B cell (primary cell): Measurements from ENCODE around the gene ST7L.

Experiments used
- EZH2 ChIP-seq: IDR thresholded peaks from 2 replicates; pipeline ENCODE4 v1.6.1; 2012; ENCODE audit warnings: borderline replicate concordance, low read depth, mild to moderate bottlenecking, moderate library complexity, low read length; ENCODE audit not compliant: insufficient read depth, poor library complexity, severe bottlenecking
- TF ChIP-seq, protein P1 (sequence below): fragments of 200-600 bp; IDR thresholded peaks from one replicate; pipeline ENCODE4 v1.8.0; 2022; ENCODE audit warnings: antibody characterized with exemption, mild to moderate bottlenecking

DNA sequence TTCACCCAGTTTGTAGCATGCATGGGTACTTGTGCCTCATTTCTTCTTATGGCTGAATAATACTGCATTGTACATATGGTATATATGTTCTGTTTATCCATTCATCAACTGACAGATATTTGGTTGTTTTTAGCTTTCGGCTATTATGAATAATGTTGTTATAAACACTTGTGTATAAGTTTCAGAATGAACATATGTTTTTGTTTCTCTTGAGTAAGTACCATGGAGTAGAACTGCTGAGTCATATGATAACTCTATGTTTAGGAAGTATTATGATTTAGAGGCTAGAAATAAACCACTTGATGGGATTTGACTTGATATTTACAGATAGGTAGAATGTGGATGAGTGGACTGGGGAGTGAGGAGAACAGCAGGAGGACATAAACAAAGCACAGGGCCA is 61.6 kb downstream of the ST7L start:
- no peak for TF ChIP-seq EZH2
- TF ChIP-seq, protein P1, sequence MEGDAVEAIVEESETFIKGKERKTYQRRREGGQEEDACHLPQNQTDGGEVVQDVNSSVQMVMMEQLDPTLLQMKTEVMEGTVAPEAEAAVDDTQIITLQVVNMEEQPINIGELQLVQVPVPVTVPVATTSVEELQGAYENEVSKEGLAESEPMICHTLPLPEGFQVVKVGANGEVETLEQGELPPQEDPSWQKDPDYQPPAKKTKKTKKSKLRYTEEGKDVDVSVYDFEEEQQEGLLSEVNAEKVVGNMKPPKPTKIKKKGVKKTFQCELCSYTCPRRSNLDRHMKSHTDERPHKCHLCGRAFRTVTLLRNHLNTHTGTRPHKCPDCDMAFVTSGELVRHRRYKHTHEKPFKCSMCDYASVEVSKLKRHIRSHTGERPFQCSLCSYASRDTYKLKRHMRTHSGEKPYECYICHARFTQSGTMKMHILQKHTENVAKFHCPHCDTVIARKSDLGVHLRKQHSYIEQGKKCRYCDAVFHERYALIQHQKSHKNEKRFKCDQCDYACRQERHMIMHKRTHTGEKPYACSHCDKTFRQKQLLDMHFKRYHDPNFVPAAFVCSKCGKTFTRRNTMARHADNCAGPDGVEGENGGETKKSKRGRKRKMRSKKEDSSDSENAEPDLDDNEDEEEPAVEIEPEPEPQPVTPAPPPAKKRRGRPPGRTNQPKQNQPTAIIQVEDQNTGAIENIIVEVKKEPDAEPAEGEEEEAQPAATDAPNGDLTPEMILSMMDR, result no peak
